IMR-90 (cell line): ENCODE data around the gene ZNF214.

Experiments used
- BHLHE40 ChIP-seq: fragments of 150-350 bp; IDR thresholded peaks from 2 replicates; pipeline ENCODE4 v1.6.1; 2016; ENCODE audit warnings: mild to moderate bottlenecking, low read depth, low read length
- CEBPB ChIP-seq: IDR thresholded peaks from 2 replicates; pipeline ENCODE4 v1.6.1; 2012; ENCODE audit warnings: low read depth, low read length, improper control_type of control experiment
- CHD1 ChIP-seq: IDR thresholded peaks from 2 replicates; pipeline ENCODE4 v1.6.1; 2012; ENCODE audit warnings: low read depth, low read length, improper control_type of control experiment
- CTCF ChIP-seq: conservative IDR thresholded peaks from 2 replicates; pipeline ENCODE4 v1.5.1; 2012; ENCODE audit warnings: mild to moderate bottlenecking, low read depth, low read length, improper control_type of control experiment
- ELK1 ChIP-seq: fragments of 150-350 bp; IDR thresholded peaks from 2 replicates; pipeline ENCODE4 v1.6.1; 2016; ENCODE audit warnings: low read depth, mild to moderate bottlenecking, low read length, moderate library complexity, borderline replicate concordance
- FOS ChIP-seq: fragments of 150-350 bp; IDR thresholded peaks from 2 replicates; pipeline ENCODE4 v1.6.1; 2016; ENCODE audit warnings: low read depth, low read length
- MAZ ChIP-seq: IDR thresholded peaks from 2 replicates; pipeline ENCODE4 v1.6.1; 2012; ENCODE audit warnings: low read depth, mild to moderate bottlenecking, low read length, improper control_type of control experiment, moderate library complexity, borderline replicate concordance
- MXI1 ChIP-seq: IDR thresholded peaks from 2 replicates; pipeline ENCODE4 v1.6.1; 2012; ENCODE audit warnings: low read depth, mild to moderate bottlenecking, low read length, moderate library complexity, borderline replicate concordance
- NFE2L2 ChIP-seq: fragments of 150-350 bp; IDR thresholded peaks from 2 replicates; pipeline ENCODE4 v1.6.1; 2016; ENCODE audit warnings: low read depth, mild to moderate bottlenecking, low read length
- POLR2A ChIP-seq: IDR thresholded peaks from 2 replicates; pipeline ENCODE4 v1.6.1; 2012; ENCODE audit warnings: mild to moderate bottlenecking, low read depth, low read length
- RAD21 ChIP-seq: IDR thresholded peaks from 2 replicates; pipeline ENCODE4 v1.6.1; 2012; ENCODE audit warnings: low read length, improper control_type of control experiment
- RFX5 ChIP-seq: IDR thresholded peaks from 2 replicates; pipeline ENCODE4 v1.8.0; 2012; ENCODE audit warnings: low read depth, mild to moderate bottlenecking, low read length, moderate library complexity
- SMC3 ChIP-seq: fragments of 150-350 bp; IDR thresholded peaks from 2 replicates; pipeline ENCODE4 v1.6.1; 2016; ENCODE audit warnings: low read depth, mild to moderate bottlenecking, antibody characterized with exemption, low read length, moderate library complexity
- TF ChIP-seq, protein P1 (sequence below): fragments of 150-350 bp; IDR thresholded peaks from 2 replicates; pipeline ENCODE4 v1.6.1; 2017; ENCODE audit warnings: mild to moderate bottlenecking, antibody characterized with exemption, low read length, low read depth

- TF ChIP-seq ELK1: no peak
- no peak for TF ChIP-seq SMC3
- TF ChIP-seq CTCF: no peak
- no peak for TF ChIP-seq RAD21
- peak; percentile 73 for TF ChIP-seq NFE2L2
- no peak for TF ChIP-seq POLR2A
- TF ChIP-seq CEBPB: no peak; the same call in 1 of the 2 replicates
- no peak for TF ChIP-seq MAZ
- TF ChIP-seq RFX5: no peak
- TF ChIP-seq, protein P1, sequence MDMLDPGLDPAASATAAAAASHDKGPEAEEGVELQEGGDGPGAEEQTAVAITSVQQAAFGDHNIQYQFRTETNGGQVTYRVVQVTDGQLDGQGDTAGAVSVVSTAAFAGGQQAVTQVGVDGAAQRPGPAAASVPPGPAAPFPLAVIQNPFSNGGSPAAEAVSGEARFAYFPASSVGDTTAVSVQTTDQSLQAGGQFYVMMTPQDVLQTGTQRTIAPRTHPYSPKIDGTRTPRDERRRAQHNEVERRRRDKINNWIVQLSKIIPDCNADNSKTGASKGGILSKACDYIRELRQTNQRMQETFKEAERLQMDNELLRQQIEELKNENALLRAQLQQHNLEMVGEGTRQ: peak; percentile 29; the same call in 1 of the 2 replicates
- TF ChIP-seq CHD1: no peak
- no peak for TF ChIP-seq MXI1
- no peak; the same call in 1 of the 2 replicates for TF ChIP-seq BHLHE40
- TF ChIP-seq FOS: 0 out of 2 replicates have a peak, but pooled peaks have one; percentile 33
Measured at GRCh38 chr11:6992457-6993417, 27.4 kb downstream of the ZNF214 start.
